ENCODE results near the gene MBD6. TPM values are rescaled to one million over a fixed set of nuclear protein-coding genes. Genes with fewer than 3 reads are reported as not detected.

The MBD6 gene
- total RNA-seq, 1 donor from 2014 or later, result 99.0 TPM

DNA sequence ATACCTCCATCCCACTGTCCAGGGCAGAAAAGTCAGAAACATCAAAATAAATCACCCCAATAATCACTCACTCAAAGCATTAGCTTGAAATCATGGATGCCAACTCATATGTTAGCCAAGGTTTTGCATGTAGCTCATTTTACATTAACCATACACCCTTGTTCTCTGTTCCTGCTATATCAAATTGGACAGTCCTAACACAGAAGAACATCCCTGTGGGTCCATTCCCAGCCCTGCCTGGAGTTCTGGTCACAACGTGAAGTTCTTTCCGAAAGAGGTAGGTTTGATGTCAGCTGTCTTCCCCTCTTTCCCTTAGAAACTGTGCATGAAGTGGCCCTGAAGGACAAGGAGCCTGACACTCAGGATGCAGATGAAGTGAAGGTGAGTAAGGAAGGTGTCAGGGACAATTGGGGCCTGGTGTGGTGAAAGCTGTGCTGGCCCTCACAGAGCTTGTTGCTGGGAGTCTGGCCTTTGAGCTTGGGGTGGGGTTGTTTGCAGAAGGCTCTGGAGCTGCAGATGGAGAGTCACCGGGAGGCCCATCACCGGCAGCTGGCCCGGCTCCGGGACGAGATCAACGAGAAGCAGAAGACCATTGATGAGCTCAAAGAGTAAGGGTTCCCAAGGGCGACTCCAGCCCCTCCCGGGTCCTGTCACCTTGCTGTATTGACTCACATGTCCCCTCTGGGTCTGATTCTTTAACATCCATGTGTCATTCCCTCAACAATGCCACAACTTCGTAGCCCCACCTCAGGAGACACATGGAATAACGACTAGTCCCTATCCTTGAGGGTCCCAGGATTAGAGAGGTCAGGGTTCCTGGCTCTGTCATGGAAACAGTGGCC, 53.4 kb downstream of the MBD6 start:
- no peaks in the 10 kb centered on the region for H3K36me3 Mint-ChIP-seq (ENCODE audit: low read depth, unreplicated experiment)

DNA sequence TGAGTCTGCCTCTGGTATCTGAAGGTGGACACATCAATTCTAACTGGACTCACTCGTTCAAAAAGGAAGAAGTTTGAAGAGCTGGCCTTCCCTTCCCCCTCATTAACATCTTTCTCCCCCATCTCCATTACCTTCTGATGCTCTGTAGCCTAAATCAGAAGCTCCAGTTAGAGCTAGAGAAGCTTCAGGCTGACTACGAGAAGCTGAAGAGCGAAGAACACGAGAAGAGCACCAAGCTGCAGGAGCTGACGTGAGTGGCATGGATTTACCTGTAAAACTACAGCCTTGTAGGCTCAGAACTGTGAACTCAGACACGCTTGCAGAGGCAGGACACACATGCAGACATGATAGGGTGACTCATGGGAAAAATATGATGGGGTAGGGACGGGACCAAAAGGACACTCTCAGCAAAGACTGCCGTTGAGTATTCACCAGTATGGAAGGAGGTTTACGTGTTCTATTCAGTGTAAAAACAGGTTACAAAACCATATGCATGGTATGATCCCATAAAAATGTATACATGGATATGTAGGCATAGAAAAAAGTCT, 54.1 kb downstream of the MBD6 start:
- H3K27me3 Mint-ChIP-seq (ENCODE audit: unreplicated experiment), result peaks cover 14% of the 10 kb centered on the region
- no peak overlapping the region for H3K27ac Mint-ChIP-seq (ENCODE audit: unreplicated experiment)
- no peaks in the 10 kb centered on the region for H3K36me3 Mint-ChIP-seq (ENCODE audit: low read depth, unreplicated experiment)
- peaks cover 2% of the 10 kb centered on the region for H3K4me1 Mint-ChIP-seq (ENCODE audit: unreplicated experiment)
- no peak overlapping the region for H3K4me3 Mint-ChIP-seq (ENCODE audit: unreplicated experiment)
- no peaks in the 10 kb centered on the region for H3K9me3 Mint-ChIP-seq (ENCODE audit: unreplicated experiment)
- TF ChIP-seq, protein P1, sequence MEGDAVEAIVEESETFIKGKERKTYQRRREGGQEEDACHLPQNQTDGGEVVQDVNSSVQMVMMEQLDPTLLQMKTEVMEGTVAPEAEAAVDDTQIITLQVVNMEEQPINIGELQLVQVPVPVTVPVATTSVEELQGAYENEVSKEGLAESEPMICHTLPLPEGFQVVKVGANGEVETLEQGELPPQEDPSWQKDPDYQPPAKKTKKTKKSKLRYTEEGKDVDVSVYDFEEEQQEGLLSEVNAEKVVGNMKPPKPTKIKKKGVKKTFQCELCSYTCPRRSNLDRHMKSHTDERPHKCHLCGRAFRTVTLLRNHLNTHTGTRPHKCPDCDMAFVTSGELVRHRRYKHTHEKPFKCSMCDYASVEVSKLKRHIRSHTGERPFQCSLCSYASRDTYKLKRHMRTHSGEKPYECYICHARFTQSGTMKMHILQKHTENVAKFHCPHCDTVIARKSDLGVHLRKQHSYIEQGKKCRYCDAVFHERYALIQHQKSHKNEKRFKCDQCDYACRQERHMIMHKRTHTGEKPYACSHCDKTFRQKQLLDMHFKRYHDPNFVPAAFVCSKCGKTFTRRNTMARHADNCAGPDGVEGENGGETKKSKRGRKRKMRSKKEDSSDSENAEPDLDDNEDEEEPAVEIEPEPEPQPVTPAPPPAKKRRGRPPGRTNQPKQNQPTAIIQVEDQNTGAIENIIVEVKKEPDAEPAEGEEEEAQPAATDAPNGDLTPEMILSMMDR (IDR thresholded peaks at IDR 0.05; ENCODE audit: unreplicated experiment), result no peak
- DNase-seq (ENCODE audit: low spot score), result no peak

More for the DNA sequence above, 53.4 kb downstream of the MBD6 start:
- H3K27me3 Mint-ChIP-seq (ENCODE audit: unreplicated experiment), result peaks cover 14% of the 10 kb centered on the region
- H3K9me3 Mint-ChIP-seq (ENCODE audit: unreplicated experiment), result no peaks in the 10 kb centered on the region
- H3K4me1 Mint-ChIP-seq (ENCODE audit: unreplicated experiment), result peaks cover 2% of the 10 kb centered on the region
- H3K27ac Mint-ChIP-seq (ENCODE audit: unreplicated experiment), result no peak overlapping the region
- no peak overlapping the region for H3K4me3 Mint-ChIP-seq (ENCODE audit: unreplicated experiment)
- DNase-seq (ENCODE audit: low spot score), result no peak
- TF ChIP-seq, protein P1 (IDR thresholded peaks at IDR 0.05; ENCODE audit: unreplicated experiment), result no peak

DNA sequence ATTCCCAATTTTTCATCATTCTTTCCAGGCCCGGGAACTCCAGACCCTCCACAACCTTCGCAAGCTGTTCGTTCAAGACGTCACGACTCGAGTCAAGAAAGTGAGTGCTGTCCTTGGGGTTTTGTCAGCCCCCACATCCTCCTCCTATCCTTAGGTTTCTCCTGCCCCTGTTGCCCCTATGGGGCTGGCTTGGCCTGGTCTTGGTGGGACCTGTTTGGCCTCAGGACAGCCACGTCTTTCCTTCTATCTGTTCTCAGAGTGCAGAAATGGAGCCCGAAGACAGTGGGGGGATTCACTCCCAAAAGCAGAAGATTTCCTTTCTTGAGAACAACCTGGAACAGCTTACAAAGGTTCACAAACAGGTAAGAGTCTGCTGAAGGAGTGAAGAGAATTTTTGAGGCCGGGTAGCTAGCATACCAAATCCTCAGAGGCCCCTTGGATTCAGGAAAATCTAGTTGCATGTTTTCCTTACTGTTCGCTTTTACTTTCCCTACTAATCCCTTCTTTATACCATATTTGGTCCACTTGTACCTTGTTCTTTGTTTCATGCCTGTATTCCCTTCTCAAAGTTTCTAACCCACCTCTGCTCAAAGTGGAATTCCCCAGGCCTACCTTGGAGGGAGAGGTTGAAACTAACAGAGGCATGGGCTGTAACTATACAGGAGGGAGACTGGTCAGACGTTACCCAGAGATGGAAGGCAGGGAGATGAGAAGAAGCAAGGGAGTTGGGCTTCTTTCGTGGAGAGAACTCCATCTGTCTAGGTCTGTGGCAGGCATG, 55.5 kb downstream of the MBD6 start:
- Mint-ChIP-seq H3K36me3 (ENCODE audit: low read depth, unreplicated experiment) (no peaks in the 10 kb centered on the region), H3K27me3 (ENCODE audit: unreplicated experiment) (peaks cover 14% of the 10 kb centered on the region), H3K4me3 (ENCODE audit: unreplicated experiment) (no peak overlapping the region), H3K27ac (ENCODE audit: unreplicated experiment) (no peak overlapping the region), H3K9me3 (ENCODE audit: unreplicated experiment) (no peaks in the 10 kb centered on the region), H3K4me1 (ENCODE audit: unreplicated experiment) (peaks cover 3% of the 10 kb centered on the region)
- DNase-seq (ENCODE audit: low spot score), result no peak
- TF ChIP-seq, protein P1 (IDR thresholded peaks at IDR 0.05; ENCODE audit: unreplicated experiment), result no peak

- DNase-seq (ENCODE audit: low spot score), result no peak
- Mint-ChIP-seq H3K9me3 (ENCODE audit: unreplicated experiment) (no peaks in the 10 kb centered on the region), H3K27ac (ENCODE audit: unreplicated experiment) (no peak overlapping the region), H3K4me3 (ENCODE audit: unreplicated experiment) (no peak overlapping the region), H3K4me1 (ENCODE audit: unreplicated experiment) (peaks cover 7% of the 10 kb centered on the region), H3K27me3 (ENCODE audit: unreplicated experiment) (peaks cover 13% of the 10 kb centered on the region), H3K36me3 (ENCODE audit: low read depth, unreplicated experiment) (no peaks in the 10 kb centered on the region)
- TF ChIP-seq, protein P1 (IDR thresholded peaks at IDR 0.05; ENCODE audit: unreplicated experiment), result no peak
Observed at GRCh38 chr12:57579011-57579410, 56.4 kb downstream of the MBD6 start.

Small RNA genes within 50 kb of the gene (microRNA-seq; reads per million reads assigned to microRNA genes)
- gene MIR616 (ENCODE audit: unreplicated experiment) (1.0 reads per million, percentile 13 among the genes with 10 or more reads in this experiment), gene MIR6758 (ENCODE audit: unreplicated experiment) (1.6 reads per million, percentile 24 among the genes with 10 or more reads in this experiment)

Other genes starting within 250 kb of the MBD6 start
- gene R3HDM2, start 91.8 kb upstream of the MBD6 start, total RNA-seq (ENCODE audit: unreplicated experiment), result 39.4 TPM
- not detected for gene INHBC, start 88.0 kb upstream of the MBD6 start, total RNA-seq (ENCODE audit: unreplicated experiment)
- gene INHBE, start 67.5 kb upstream of the MBD6 start, total RNA-seq (ENCODE audit: unreplicated experiment), result not detected
- 0.77 TPM for gene GLI1, start 63.0 kb upstream of the MBD6 start, total RNA-seq (ENCODE audit: unreplicated experiment)
- gene ARHGAP9, start 43.0 kb upstream of the MBD6 start, total RNA-seq (ENCODE audit: unreplicated experiment), result 65.4 TPM
- 183 TPM for gene MARS1, start 34.8 kb upstream of the MBD6 start, total RNA-seq (ENCODE audit: unreplicated experiment)
- gene DDIT3, start 2.3 kb upstream of the MBD6 start, total RNA-seq (ENCODE audit: unreplicated experiment), result 4.2 TPM
- 195 TPM for gene DCTN2, start 24.4 kb downstream of the MBD6 start, total RNA-seq (ENCODE audit: unreplicated experiment)
- gene KIF5A, start 27.2 kb downstream of the MBD6 start, total RNA-seq (ENCODE audit: unreplicated experiment), result 0.46 TPM
- 18.5 TPM for gene PIP4K2C, start 68.4 kb downstream of the MBD6 start, total RNA-seq (ENCODE audit: unreplicated experiment)
- gene DTX3, start 82.0 kb downstream of the MBD6 start, total RNA-seq (ENCODE audit: unreplicated experiment), result 43.7 TPM
- 20.0 TPM for gene ARHGEF25, start 88.6 kb downstream of the MBD6 start, total RNA-seq (ENCODE audit: unreplicated experiment)
- 1.3 TPM for gene B4GALNT1, start 110.4 kb downstream of the MBD6 start, total RNA-seq (ENCODE audit: unreplicated experiment)
- gene OS9, start 171.3 kb downstream of the MBD6 start, total RNA-seq (ENCODE audit: unreplicated experiment), result 220 TPM
- gene AGAP2, start 215.9 kb downstream of the MBD6 start, total RNA-seq (ENCODE audit: unreplicated experiment), result 27.0 TPM
- gene TSPAN31, start 222.2 kb downstream of the MBD6 start, total RNA-seq (ENCODE audit: unreplicated experiment), result 21.8 TPM
- 120 TPM for gene CDK4, start 229.5 kb downstream of the MBD6 start, total RNA-seq (ENCODE audit: unreplicated experiment)
- gene MARCHF9, start 232.3 kb downstream of the MBD6 start, total RNA-seq (ENCODE audit: unreplicated experiment), result 2.3 TPM
- gene CYP27B1, start 244.3 kb downstream of the MBD6 start, total RNA-seq (ENCODE audit: unreplicated experiment), result 1.4 TPM
- gene METTL1, start 249.3 kb downstream of the MBD6 start, total RNA-seq (ENCODE audit: unreplicated experiment), result 10.6 TPM
- 8.6 TPM for gene EEF1AKMT3, start 249.8 kb downstream of the MBD6 start, total RNA-seq (ENCODE audit: unreplicated experiment)

All from endothelial cell (in vitro differentiated cells).